Fibroblast of skin of right quadriceps (primary cell): Measurements from ENCODE around the gene PRSS57.
"Not testable (repeated sequence)": the region's sequence is repeated elsewhere in the genome, so short reads cannot be mapped to it uniquely, and the experiment has no call there.

Source experiments
- DNase-seq: peaks from one replicate; pipeline ENCODE4 v3.0.0-alpha.2; 2013

PRSS57 gene

GRCh38 chr19:695352-695949 is at the start of gene PRSS57:
Gene PRSS57, minus strand, starts transcription at chr19:695452. Its CDS starts 22 bp downstream, at chr19:695430.
- no peak for DNase-seq

- no peak for DNase-seq
Measured at GRCh38 chr19:743168-743687, 48.0 kb upstream of the PRSS57 start.

GRCh38 chr19:742540-743075 is 47.4 kb upstream of the PRSS57 start:
- DNase-seq, result no peak

- no peak for DNase-seq
Measured at GRCh38 chr19:741506-742131, 46.4 kb upstream of the PRSS57 start.

GRCh38 chr19:740816-741505 is 45.7 kb upstream of the PRSS57 start:
- DNase-seq, result not testable (repeated sequence)

- no peak for DNase-seq
Measured at GRCh38 chr19:739998-740715, 44.9 kb upstream of the PRSS57 start.

GRCh38 chr19:738509-739128 is 43.4 kb upstream of the PRSS57 start:
- no peak for DNase-seq

- DNase-seq, result peak; percentile 28
Measured at GRCh38 chr19:737591-738093, 42.4 kb upstream of the PRSS57 start.

GRCh38 chr19:736125-736524 is 40.9 kb upstream of the PRSS57 start:
- no peak for DNase-seq

GRCh38 chr19:734716-735115 is 39.5 kb upstream of the PRSS57 start:
- DNase-seq, result no peak

- no peak for DNase-seq
Measured at GRCh38 chr19:732148-733069, 37.2 kb upstream of the PRSS57 start.

- no peak for DNase-seq
Measured at GRCh38 chr19:731000-731399, 35.7 kb upstream of the PRSS57 start.

GRCh38 chr19:729965-730668 is 34.9 kb upstream of the PRSS57 start:
- no peak for DNase-seq

GRCh38 chr19:729564-729963 is 34.3 kb upstream of the PRSS57 start:
- DNase-seq, result not testable (repeated sequence)

- no peak for DNase-seq
Measured at GRCh38 chr19:728011-728410, 32.8 kb upstream of the PRSS57 start.

GRCh38 chr19:726993-727956 is 32.0 kb upstream of the PRSS57 start:
- no peak for DNase-seq

- no peak for DNase-seq
Measured at GRCh38 chr19:725461-726089, 30.3 kb upstream of the PRSS57 start.

GRCh38 chr19:723714-724113 is 28.5 kb upstream of the PRSS57 start:
- no peak for DNase-seq

- no peak for DNase-seq
Measured at GRCh38 chr19:723247-723646, 28.0 kb upstream of the PRSS57 start.
